Left lung (tissue), 10 donors: ENCODE data around the gene HLA-DOA. TPM values are rescaled to one million over a fixed set of nuclear protein-coding genes. Genes with fewer than 3 reads are reported as not detected.

Source experiments
- ATAC-seq: fragments of 200-7000 bp; cut with Tn5 transposase; one replicate; pipeline ENCODE4 v1.9.1; 2020; ENCODE audit warnings: moderate library complexity
- DNase-seq, 4 donors: peaks; one replicate each; pipeline ENCODE4 v3.0.0-alpha.2; 2013 to 2020
- H3K27ac ChIP-seq, 2 donors: fragments of 200-600 bp; sonication (generic) in 1 of 2; one replicate each; pipeline versions ENCODE4 v1.5.0 to v1.8.0; 2020 to 2021
- H3K27me3 ChIP-seq, 2 donors: fragments of 200-600 bp; sonication (generic) in 1 of 2; one replicate each; pipeline versions ENCODE4 v1.5.0 to v1.8.0; 2020 to 2021
- H3K36me3 ChIP-seq, 2 donors: fragments of 200-600 bp; sonication (generic) in 1 of 2; one replicate each; pipeline versions ENCODE4 v1.5.0 to v1.8.0; 2020 to 2021
- H3K4me1 ChIP-seq, 2 donors: fragments of 200-600 bp; one replicate each; pipeline ENCODE4 v1.8.0; 2021
- H3K4me3 ChIP-seq, 2 donors: fragments of 200-600 bp; sonication (generic) in 1 of 2; one replicate each; pipeline versions ENCODE4 v1.5.0 to v1.8.0; 2020 to 2021; ENCODE audit warnings: mild to moderate bottlenecking in 1 of 2
- H3K9me3 ChIP-seq, 2 donors: fragments of 200-600 bp; sonication (generic) in 1 of 2; one replicate each; pipeline versions ENCODE4 v1.5.0 to v1.8.0; 2020 to 2021
- intact Hi-C, 2 donors: fragments of 100-400 bp; cut with DNase I; formaldehyde crosslinking; loops; one replicate each; pipeline versions ENCODE4 v1.11.2 to v1.14.2; 2022
- polyA plus RNA-seq, 6 donors: library from polyadenylated mRNA; unstranded; fragments of 120-200 nt; gene quantifications; one replicate each; pipeline ENCODE4 v1.2.1, GENCODE V29; 2013; ENCODE audit not compliant: insufficient read length in 6 of 6
- total RNA-seq, 2 donors: library from RNA; stranded (reverse); fragmentation: NEBNext Ultra II Directional; extraction: Animal tissue kit (Norgen Biotek cat#: 25700); gene quantifications; one replicate each; pipeline ENCODE4 v1.2.1, GENCODE V29; 2021
- TF ChIP-seq, protein P1 (sequence below), 2 donors: fragments of 200-600 bp; sonication (generic) in 1 of 2; IDR thresholded peaks; one replicate each; pipeline versions ENCODE4 v1.5.0 to v1.8.0; 2021; ENCODE audit warnings: antibody characterized with exemption in 2 of 2
- donor health status: DM: no; HTN: yes; CAD: no.
- donor health status: DM: no; HTN: no; CAD: no.

Gene HLA-DOA
- total and polyA plus RNA-seq, 8 donors, result 1.8 to 20.6 (median 3.0) TPM

DNA sequence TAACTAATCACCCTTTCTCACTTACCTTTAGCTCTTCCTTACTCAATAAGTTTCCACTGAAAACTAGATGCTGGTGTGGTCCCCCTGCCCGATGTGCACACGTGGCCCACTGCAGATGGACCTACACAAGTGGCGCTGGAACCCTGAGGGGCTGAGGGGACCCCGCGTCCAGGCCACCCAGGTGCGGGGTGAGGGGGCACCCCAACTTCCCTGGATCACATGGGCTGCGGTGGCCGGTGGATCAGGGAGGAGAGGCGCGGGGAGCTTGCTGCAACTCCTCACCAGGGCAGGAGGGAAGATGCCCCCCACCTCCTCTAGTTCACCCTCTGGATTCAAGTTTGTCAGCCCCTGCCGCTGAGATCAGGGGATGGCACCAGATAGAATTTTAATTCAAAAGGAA lies 12.5 kb upstream of the HLA-DOA start:
- H3K36me3 ChIP-seq, result no peaks in the 10 kb centered on the region
- H3K27ac ChIP-seq, result no peak overlapping the region
- peak in 1 of 4 donors; percentile 73 for DNase-seq
- ATAC-seq, result no peak
- intact Hi-C loops, result no loop called here
- TF ChIP-seq, protein P1, sequence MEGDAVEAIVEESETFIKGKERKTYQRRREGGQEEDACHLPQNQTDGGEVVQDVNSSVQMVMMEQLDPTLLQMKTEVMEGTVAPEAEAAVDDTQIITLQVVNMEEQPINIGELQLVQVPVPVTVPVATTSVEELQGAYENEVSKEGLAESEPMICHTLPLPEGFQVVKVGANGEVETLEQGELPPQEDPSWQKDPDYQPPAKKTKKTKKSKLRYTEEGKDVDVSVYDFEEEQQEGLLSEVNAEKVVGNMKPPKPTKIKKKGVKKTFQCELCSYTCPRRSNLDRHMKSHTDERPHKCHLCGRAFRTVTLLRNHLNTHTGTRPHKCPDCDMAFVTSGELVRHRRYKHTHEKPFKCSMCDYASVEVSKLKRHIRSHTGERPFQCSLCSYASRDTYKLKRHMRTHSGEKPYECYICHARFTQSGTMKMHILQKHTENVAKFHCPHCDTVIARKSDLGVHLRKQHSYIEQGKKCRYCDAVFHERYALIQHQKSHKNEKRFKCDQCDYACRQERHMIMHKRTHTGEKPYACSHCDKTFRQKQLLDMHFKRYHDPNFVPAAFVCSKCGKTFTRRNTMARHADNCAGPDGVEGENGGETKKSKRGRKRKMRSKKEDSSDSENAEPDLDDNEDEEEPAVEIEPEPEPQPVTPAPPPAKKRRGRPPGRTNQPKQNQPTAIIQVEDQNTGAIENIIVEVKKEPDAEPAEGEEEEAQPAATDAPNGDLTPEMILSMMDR (IDR thresholded peaks at IDR 0.05), result no peak
- no peaks in the 10 kb centered on the region for H3K9me3 ChIP-seq
- H3K4me3 ChIP-seq, result no peak overlapping the region
- H3K4me1 ChIP-seq, result peaks cover 19 to 33% of the 10 kb centered on the region in 2 donors
- no peaks in the 10 kb centered on the region for H3K27me3 ChIP-seq

DNA sequence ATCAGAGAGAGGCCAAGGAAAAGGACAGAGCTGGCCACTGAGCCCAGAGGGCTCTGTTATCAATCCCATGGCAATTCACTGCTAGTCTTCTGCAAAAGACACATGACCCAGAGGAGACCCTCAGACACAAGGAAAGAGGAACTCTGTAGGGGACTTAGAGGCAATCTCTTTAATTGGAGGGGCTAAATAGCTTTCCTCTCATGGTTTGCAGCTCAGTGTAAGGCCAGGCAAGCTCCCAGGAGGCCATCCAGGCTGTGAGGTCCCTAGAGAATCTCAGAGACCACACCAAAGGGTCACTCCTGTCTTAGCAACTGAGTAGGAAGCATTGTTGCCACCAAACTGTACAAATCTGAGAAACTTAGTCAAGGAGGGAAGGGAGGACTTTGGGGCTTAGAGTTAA lies 10.0 kb upstream of the HLA-DOA start:
- peak; percentile 5 for ATAC-seq
- intact Hi-C loops, result loop anchor here in 1 of 2 donors (5.0 kb wide), 2 partner anchors 58 to 73 kb away; partner anchors contain the start of gene HLA-DPB1

DNA sequence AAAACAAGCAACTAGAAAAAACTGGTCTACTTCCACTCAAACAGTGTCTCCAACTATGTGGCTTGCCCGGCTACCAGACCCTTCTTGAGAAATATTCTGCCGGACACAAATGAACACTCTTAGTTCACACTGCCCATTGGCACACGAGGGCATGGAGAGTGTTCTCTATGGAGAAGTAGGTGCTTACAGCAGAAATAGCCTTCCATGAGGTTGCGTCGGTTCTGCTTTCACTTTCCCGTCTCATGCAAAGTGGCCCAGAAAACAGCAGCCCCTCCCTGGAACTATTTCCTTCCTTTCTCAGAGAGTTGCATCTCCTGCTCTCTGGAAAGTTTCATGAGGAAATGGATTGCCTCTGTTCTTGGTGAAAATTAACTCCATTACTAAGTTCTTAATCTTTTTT lies 9.5 kb upstream of the HLA-DOA start:
- ATAC-seq (peak; percentile 96), DNase-seq (peak in 3 of 4 donors; percentile 39 to 88 (median 68))
- H3K36me3 ChIP-seq, result no peaks in the 10 kb centered on the region
- H3K4me3 ChIP-seq, result no peak overlapping the region
- no peaks in the 10 kb centered on the region for H3K9me3 ChIP-seq
- H3K4me1 ChIP-seq, result peaks cover 19 to 44% of the 10 kb centered on the region in 2 donors
- TF ChIP-seq, protein P1 (IDR thresholded peaks at IDR 0.05), result no peak
- intact Hi-C loops, result loop anchor here in 1 of 2 donors (5.0 kb wide), 2 partner anchors 58 to 73 kb away; partner anchors contain the start of gene HLA-DPB1
- H3K27me3 ChIP-seq, result no peaks in the 10 kb centered on the region
- peak overlapping the region; percentile 83 to 88 for H3K27ac ChIP-seq

More for the DNA sequence above, 10.0 kb upstream of the HLA-DOA start:
- H3K36me3 ChIP-seq, result no peaks in the 10 kb centered on the region
- no peak overlapping the region for H3K4me3 ChIP-seq
- H3K27me3 ChIP-seq, result no peaks in the 10 kb centered on the region
- TF ChIP-seq, protein P1 (IDR thresholded peaks at IDR 0.05), result no peak
- peak overlapping the region; percentile 83 to 88 for H3K27ac ChIP-seq
- peaks cover 19 to 44% of the 10 kb centered on the region in 2 donors for H3K4me1 ChIP-seq
- DNase-seq, result no peak
- no peaks in the 10 kb centered on the region for H3K9me3 ChIP-seq

DNA sequence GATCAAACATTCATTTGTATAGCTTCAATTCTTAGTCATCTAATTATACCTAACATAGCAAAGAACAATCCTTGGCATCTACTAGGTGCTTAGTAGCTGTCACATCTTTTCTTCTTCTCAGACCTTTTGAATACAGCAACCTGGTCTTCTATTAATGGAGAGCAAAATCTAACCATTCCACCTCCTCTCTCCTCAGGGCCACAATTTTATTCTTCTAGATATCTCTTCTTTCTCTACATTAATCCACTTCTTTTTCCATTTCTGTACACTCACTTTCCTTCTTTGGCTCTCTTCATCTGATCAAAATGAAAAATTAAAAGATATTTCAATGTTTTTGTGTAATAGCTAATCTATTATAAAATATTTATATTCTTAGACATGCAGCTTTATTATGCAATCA lies 9.0 kb upstream of the HLA-DOA start:
- H3K4me1 ChIP-seq, result peaks cover 19 to 44% of the 10 kb centered on the region in 2 donors
- H3K27me3 ChIP-seq, result no peaks in the 10 kb centered on the region
- H3K27ac ChIP-seq, result peak overlapping the region; percentile 83 to 88
- H3K36me3 ChIP-seq, result no peaks in the 10 kb centered on the region
- DNase-seq (no peak), ATAC-seq (no peak)
- intact Hi-C loops, result loop anchor here in 1 of 2 donors (5.0 kb wide), 2 partner anchors 59 to 74 kb away; partner anchors contain the start of gene HLA-DPB1
- TF ChIP-seq, protein P1 (IDR thresholded peaks at IDR 0.05), result no peak
- H3K9me3 ChIP-seq, result no peaks in the 10 kb centered on the region
- no peak overlapping the region for H3K4me3 ChIP-seq

DNA sequence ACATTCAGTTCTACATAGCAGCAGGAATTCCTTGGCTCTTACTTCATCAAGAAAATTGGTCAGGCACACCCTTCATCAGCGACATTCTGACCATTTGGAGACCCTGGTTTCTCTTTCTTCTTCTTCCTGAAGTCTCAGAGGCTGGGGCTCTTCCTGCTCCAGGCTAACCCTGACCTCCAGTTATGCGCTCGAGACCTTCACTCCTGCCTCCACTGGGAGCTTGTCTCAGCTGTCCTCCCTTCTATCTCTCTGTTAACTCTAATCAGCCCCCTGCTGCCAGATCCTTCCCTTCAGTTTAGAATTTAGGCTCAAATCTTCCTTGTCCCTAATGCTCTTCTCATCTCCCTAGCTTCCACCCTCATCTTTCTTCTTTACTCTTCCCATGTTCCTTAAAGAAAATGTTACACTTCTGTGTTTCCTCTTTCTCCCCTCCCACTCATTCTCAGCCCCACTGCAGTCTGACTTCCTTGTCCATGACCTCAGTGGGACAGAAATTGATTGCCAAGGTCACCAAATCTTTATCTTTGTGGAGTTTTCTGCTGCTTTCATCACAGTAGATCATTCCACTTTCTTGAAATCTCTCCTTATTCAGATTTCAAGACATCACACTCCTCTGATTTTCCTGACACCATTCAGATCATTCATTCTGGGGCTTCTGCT lies 8.4 kb upstream of the HLA-DOA start:
- peak; percentile 8 for ATAC-seq

More for the DNA sequence above, 8.4 kb upstream of the HLA-DOA start:
- no peak for DNase-seq
- TF ChIP-seq, protein P1 (IDR thresholded peaks at IDR 0.05), result no peak
- H3K4me3 ChIP-seq, result peak overlapping the region in 1 of 2 donors; percentile 11
- peaks cover 19 to 44% of the 10 kb centered on the region in 2 donors for H3K4me1 ChIP-seq
- peak overlapping the region; percentile 83 to 88 for H3K27ac ChIP-seq
- intact Hi-C loops, result loop anchor here in 1 of 2 donors (5.0 kb wide), 2 partner anchors 59 to 74 kb away; partner anchors contain the start of gene HLA-DPB1
- no peaks in the 10 kb centered on the region for H3K9me3 ChIP-seq
- H3K36me3 ChIP-seq, result no peaks in the 10 kb centered on the region
- H3K27me3 ChIP-seq, result no peaks in the 10 kb centered on the region
